ENCODE results near the gene TEDC2.

DNA sequence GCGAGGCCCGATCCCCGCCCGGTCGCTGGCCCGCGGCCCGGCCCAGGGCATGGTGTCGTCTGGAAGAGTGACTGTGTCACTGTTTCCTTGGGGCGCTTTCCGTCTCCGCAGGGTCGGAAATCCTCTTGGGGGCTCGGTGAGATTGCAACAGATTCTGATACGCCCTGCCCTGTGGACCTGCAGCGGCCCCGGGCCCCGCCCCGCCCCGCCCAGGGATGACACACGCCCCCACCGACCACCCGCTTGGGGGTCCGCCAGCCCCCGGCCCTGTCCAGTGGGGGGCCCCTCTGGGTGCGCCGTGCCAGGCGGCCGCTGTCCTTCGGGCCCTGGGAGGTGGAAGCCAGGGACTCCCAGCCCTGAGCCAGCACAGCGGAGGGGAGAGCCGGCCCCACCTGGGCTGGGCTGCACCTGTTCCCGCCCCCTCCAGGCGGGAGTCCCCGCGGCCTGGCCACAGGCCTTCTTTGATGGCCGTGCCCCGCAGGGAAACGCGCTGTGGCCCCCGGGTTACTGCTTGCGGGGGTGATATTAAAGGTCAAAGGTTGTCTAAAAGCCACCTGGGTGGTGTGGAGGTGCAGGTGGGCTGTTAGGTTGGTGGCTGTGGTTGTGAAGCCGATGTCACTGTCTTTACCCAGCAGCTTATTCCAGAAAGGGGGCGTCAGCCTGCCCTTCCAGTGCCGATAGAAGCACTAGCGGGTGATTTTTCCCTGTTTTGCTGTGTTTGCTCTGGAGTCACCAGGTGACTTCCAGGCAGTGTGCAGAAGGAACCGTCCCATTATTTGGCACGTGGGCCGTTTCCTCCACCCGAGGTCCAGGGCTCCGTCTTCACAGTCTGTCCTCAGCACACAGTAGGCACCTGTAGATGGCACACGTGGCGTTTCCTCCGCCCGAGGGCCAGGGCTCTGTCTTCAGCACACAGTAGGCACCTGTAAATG, 15.8 kb downstream of the TEDC2 start:
- no peak for TF ChIP-seq EP300 (IDR thresholded peaks at IDR 0.05; ENCODE audit: low read depth)
- TF ChIP-seq, protein P1, sequence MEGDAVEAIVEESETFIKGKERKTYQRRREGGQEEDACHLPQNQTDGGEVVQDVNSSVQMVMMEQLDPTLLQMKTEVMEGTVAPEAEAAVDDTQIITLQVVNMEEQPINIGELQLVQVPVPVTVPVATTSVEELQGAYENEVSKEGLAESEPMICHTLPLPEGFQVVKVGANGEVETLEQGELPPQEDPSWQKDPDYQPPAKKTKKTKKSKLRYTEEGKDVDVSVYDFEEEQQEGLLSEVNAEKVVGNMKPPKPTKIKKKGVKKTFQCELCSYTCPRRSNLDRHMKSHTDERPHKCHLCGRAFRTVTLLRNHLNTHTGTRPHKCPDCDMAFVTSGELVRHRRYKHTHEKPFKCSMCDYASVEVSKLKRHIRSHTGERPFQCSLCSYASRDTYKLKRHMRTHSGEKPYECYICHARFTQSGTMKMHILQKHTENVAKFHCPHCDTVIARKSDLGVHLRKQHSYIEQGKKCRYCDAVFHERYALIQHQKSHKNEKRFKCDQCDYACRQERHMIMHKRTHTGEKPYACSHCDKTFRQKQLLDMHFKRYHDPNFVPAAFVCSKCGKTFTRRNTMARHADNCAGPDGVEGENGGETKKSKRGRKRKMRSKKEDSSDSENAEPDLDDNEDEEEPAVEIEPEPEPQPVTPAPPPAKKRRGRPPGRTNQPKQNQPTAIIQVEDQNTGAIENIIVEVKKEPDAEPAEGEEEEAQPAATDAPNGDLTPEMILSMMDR (IDR thresholded peaks at IDR 0.05) = no peak
- no peak for TF ChIP-seq POLR2A (IDR thresholded peaks at IDR 0.05)
- no peak for TF ChIP-seq POLR2AphosphoS5 (IDR thresholded peaks at IDR 0.05)

Data from transverse colon (tissue), 4 donors.